HepG2 (cell line): ENCODE data around the gene CKLF. TPM values are rescaled to one million over a fixed set of nuclear protein-coding genes. Genes with fewer than 3 reads are reported as not detected.

Experiments used
- ARNT ChIP-seq: fragments of 450-650 bp; IDR thresholded peaks from 2 replicates; pipeline ENCODE4 v1.6.1; 2017
- ASH2L ChIP-seq: fragments of 300-600, 200-600 bp; sonication (generic); IDR thresholded peaks from 2 replicates; pipeline ENCODE4 v1.7.0; 2017; ENCODE audit warnings: low read depth, mild to moderate bottlenecking, moderate library complexity, mixed read lengths, low read length; ENCODE audit not compliant: insufficient read length
- GABPB1 ChIP-seq: IDR thresholded peaks from 2 replicates; pipeline ENCODE4 v1.6.1; 2016; ENCODE audit warnings: mild to moderate bottlenecking, missing genetic modification reagents, moderate library complexity, missing compliant biosample characterization
- IRF1 ChIP-seq: sonication (generic); formaldehyde crosslinking; IDR thresholded peaks from 2 replicates; pipeline ENCODE4 v1.4.0; 2020; ENCODE audit warnings: low read depth, mild to moderate bottlenecking, missing genetic modification reagents
- JARID2 ChIP-seq: sonication (generic); formaldehyde crosslinking; IDR thresholded peaks from 2 replicates; pipeline ENCODE4 v1.8.1; 2023; ENCODE audit warnings: missing genetic modification reagents, inconsistent platforms; ENCODE audit not compliant: insufficient replicate concordance
- KLF15 ChIP-seq: sonication (generic); formaldehyde crosslinking; IDR thresholded peaks from 2 replicates; pipeline ENCODE4 v1.8.1; 2023; ENCODE audit warnings: borderline replicate concordance, mild to moderate bottlenecking, inconsistent platforms, missing genetic modification reagents, mixed read lengths
- MXD1 ChIP-seq: sonication (generic); formaldehyde crosslinking; IDR thresholded peaks from 2 replicates; pipeline ENCODE4 v1.4.0; 2020; ENCODE audit warnings: mild to moderate bottlenecking, missing genetic modification reagents
- NFE2 ChIP-seq: sonication (generic); formaldehyde crosslinking; IDR thresholded peaks from 2 replicates; pipeline ENCODE4 v1.4.0; 2020; ENCODE audit warnings: missing genetic modification reagents
- NFYC ChIP-seq: IDR thresholded peaks from 2 replicates; pipeline ENCODE4 v1.6.1; 2016; ENCODE audit warnings: missing genetic modification reagents, missing compliant biosample characterization
- REST ChIP-seq, 2 experiments: IDR thresholded peaks; 2 replicates each; pipeline ENCODE4 v1.6.1; 2011 to 2012; ENCODE audit warnings: low read length in 2 of 2, borderline replicate concordance in 1 of 2, low read depth in 1 of 2, mild to moderate bottlenecking in 1 of 2, moderate library complexity in 1 of 2
- SNAPC2 ChIP-seq: sonication (generic); formaldehyde crosslinking; IDR thresholded peaks from 2 replicates; pipeline ENCODE4 v1.8.1; 2022; ENCODE audit warnings: mild to moderate bottlenecking, missing genetic modification reagents
- SP1 ChIP-seq, 2 experiments: fragments of 450-650 bp in 1 of 2; sonication (generic) in 1 of 2; formaldehyde crosslinking in 1 of 2; IDR thresholded peaks; 2 replicates each; pipeline versions ENCODE4 v1.4.0 to v1.6.1; 2016 to 2020; ENCODE audit warnings: missing genetic modification reagents in 1 of 2
- SRSF1 ChIP-seq: fragments of 200-400 bp; formaldehyde crosslinking; optimal IDR thresholded peaks from 2 replicates; pipeline ENCODE3; 2017; ENCODE audit warnings: mild to moderate bottlenecking, low read depth, low read length, moderate library complexity
- ZBTB46 ChIP-seq: sonication (generic); formaldehyde crosslinking; IDR thresholded peaks from 2 replicates; pipeline ENCODE4 v1.4.0; 2020; ENCODE audit warnings: mild to moderate bottlenecking, missing genetic modification reagents, borderline replicate concordance
- ZHX1 ChIP-seq: sonication (generic); formaldehyde crosslinking; IDR thresholded peaks from 2 replicates; pipeline ENCODE4 v1.8.1; 2022; ENCODE audit warnings: low read depth, mild to moderate bottlenecking, missing genetic modification reagents
- ZNF282 ChIP-seq: fragments of 450-650 bp; IDR thresholded peaks from 2 replicates; pipeline ENCODE4 v1.6.1; 2018; ENCODE audit not compliant: partially characterized antibody
- ZNF629 ChIP-seq: sonication (generic); formaldehyde crosslinking; conservative IDR thresholded peaks from 2 replicates; pipeline ENCODE4 v1.5.0; 2020; ENCODE audit warnings: missing genetic modification reagents
- ZSCAN9 ChIP-seq: IDR thresholded peaks from 2 replicates; pipeline ENCODE4 v1.6.1; 2016; ENCODE audit warnings: borderline replicate concordance
- polyA plus RNA-seq, 8 experiments: library from polyadenylated mRNA; depleted of rRNA in 3 of 8; stranded (reverse) in 7 of 8; unstranded in 1 of 8; fragments of >200 nt; fragmentation: Illumina TruSeq in 4 of 8; extraction: Trizol in 4 of 8; gene quantifications; 2 replicates each; pipeline versions ENCODE4 v1.2.1 to v1.2.3, GENCODE V29; 2011 to 2016; ENCODE audit warnings: low read depth in 4 of 8, missing spikeins in 1 of 8, mixed read lengths in 1 of 8; ENCODE audit not compliant: insufficient read depth in 1 of 8
- total RNA-seq, 5 experiments: library from RNA; depleted of rRNA; stranded (reverse); fragments of >200 nt; fragmentation: Illumina TruSeq; extraction: Trizol; gene quantifications; 2 replicates each; pipeline ENCODE4 v1.2.3, GENCODE V29; 2016; ENCODE audit warnings: low read depth in 1 of 5

CKLF gene
- total and polyA plus RNA-seq, 2 of the 13 experiments (the other 11 are each of a cell fraction or from before 2014, with no cell fraction given), result 120 to 167 TPM

GRCh38 chr16:66552286-66553177 is at the start of gene CKLF (continued):
- no peak for TF ChIP-seq ARNT
- peak; percentile 98 for TF ChIP-seq KLF15 (CRISPR knock-in tag)
- peak; percentile 74 for TF ChIP-seq ASH2L
- TF ChIP-seq JARID2, result no peak
- TF ChIP-seq ZNF282, result no peak
- TF ChIP-seq ZSCAN9 (CRISPR knock-in tag), result peak; percentile 99
- peak; percentile 67 for TF ChIP-seq ZNF629
- TF ChIP-seq MXD1 (CRISPR knock-in tag), result peak; percentile 98
- TF ChIP-seq ZBTB46 (CRISPR knock-in tag), result 0 out of 2 replicates have a peak, but pooled peaks have one; percentile 29
- TF ChIP-seq GABPB1 (CRISPR knock-in tag), result peak; percentile 83
- TF ChIP-seq NFE2, result peak; percentile 33; the same call in 1 of the 2 replicates
- TF ChIP-seq IRF1 (CRISPR knock-in tag), result peak; percentile 96
- peak; percentile 96; the same call in 1 of the 2 replicates for TF ChIP-seq SNAPC2 (CRISPR knock-in tag)
- peak; percentile 53 for TF ChIP-seq NFYC (CRISPR knock-in tag)
- peak in 1 of 2 experiments; percentile 67; a peak in 2 of 4 replicates for TF ChIP-seq REST (IDR thresholded peaks at IDR 0.05; ENCODE audit: borderline replicate concordance in 1 of 2, low read depth in 1 of 2, low read length in 2 of 2)
- TF ChIP-seq SP1 (IDR thresholded peaks at IDR 0.05), result no peak
- TF ChIP-seq SP1 (CRISPR knock-in tag; IDR thresholded peaks at IDR 0.05), result 0 out of 2 replicates have a peak, but pooled peaks have one; percentile 52
- TF ChIP-seq SRSF1, result peak; percentile 56
- peak; percentile 53; the same call in 1 of the 2 replicates for TF ChIP-seq ZHX1 (CRISPR knock-in tag)
